Spinal cord (tissue), 10 donors: ENCODE measurements around the gene GZMB. TPM values are rescaled to one million over a fixed set of nuclear protein-coding genes. Genes with fewer than 3 reads are reported as not detected.
"Not testable (repeated sequence)": the region's sequence is repeated elsewhere in the genome, so short reads cannot be mapped to it uniquely, and the experiment has no call there.

ENCODE experiments used
- DNase-seq, 6 donors: peaks; one replicate each; pipeline versions ENCODE4 v3.0.0 to v3.0.0-alpha.2; 2013 to 2015; ENCODE audit warnings: low spot score in 6 of 6, low read depth in 4 of 6
- H3K27ac ChIP-seq: one replicate; pipeline ENCODE4 v1.5.1; 2013; ENCODE audit warnings: low read depth, low read length, control low read depth
- H3K27me3 ChIP-seq: one replicate; pipeline ENCODE4 v1.6.1; 2013; ENCODE audit warnings: low read length; ENCODE audit not compliant: control insufficient read depth, insufficient read depth
- H3K36me3 ChIP-seq: one replicate; pipeline ENCODE4 v1.6.1; 2013; ENCODE audit warnings: low read length; ENCODE audit not compliant: control insufficient read depth, insufficient read depth
- H3K4me1 ChIP-seq: one replicate; pipeline ENCODE4 v1.6.1; 2013; ENCODE audit warnings: low read length; ENCODE audit not compliant: control insufficient read depth, insufficient read depth
- H3K4me3 ChIP-seq: one replicate; pipeline ENCODE4 v1.5.1; 2013; ENCODE audit warnings: low read depth, low read length, control low read depth
- H3K9me3 ChIP-seq: one replicate; pipeline ENCODE4 v1.6.1; 2013; ENCODE audit warnings: low read length; ENCODE audit not compliant: control insufficient read depth, insufficient read depth
- WGBS: methylation state at CpG from one replicate; pipeline ENCODE4 v1.1.5; 2013; ENCODE audit warnings: missing lambda C conversion rate; ENCODE audit not compliant: insufficient coverage; 5-methylcytosine and 5-hydroxymethylcytosine counted together
- polyA plus RNA-seq, 2 donors: library from polyadenylated mRNA; unstranded; fragments of 120-200 nt; gene quantifications; one replicate each; pipeline ENCODE4 v1.2.1, GENCODE V29; 2013; ENCODE audit not compliant: insufficient read length in 2 of 2
- total RNA-seq, 2 donors: library from RNA; depleted of rRNA in 1 of 2; stranded (reverse); fragments of 120-200 nt in 1 of 2; fragments of >200 nt in 1 of 2; gene quantifications; one replicate each; pipeline versions ENCODE4 v1.2.3 to v1.2.4, GENCODE V29; 2013 to 2014
- donor health status: healthy.

The GZMB gene
- total and polyA plus RNA-seq, 4 donors = 0.17 to 0.69 (median 0.30) TPM; not detected in 1

GRCh38 chr14:24670594-24670993, 36.6 kb upstream of the GZMB start:
- WGBS = no CpG with 5 or more reads among the region's 1 CpG
- Histone ChIP-seq H3K9me3 (no peaks in the 10 kb centered on the region), H3K4me1 (no peaks in the 10 kb centered on the region), H3K27ac (no peak overlapping the region), H3K36me3 (no peaks in the 10 kb centered on the region), H3K27me3 (no peaks in the 10 kb centered on the region), H3K4me3 (no peak overlapping the region)
- no peak for DNase-seq

DNA sequence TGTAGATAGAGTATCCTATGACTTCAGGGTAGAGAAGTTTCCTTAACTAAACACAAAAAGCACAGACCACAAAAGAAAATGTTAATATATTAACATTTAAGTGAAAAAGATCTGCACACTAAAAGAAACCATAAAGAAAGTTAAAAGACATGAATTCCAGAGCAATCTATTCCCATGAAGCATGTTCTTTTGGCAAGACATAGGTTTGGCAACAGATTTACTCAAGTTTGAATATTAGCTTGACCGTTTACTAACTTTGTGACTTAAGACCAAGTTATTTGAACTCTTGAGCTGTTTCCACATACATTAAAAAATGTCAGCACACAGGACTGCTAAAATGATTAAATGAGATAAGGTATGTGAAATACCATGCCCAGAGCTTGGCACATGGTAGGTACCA, 35.7 kb upstream of the GZMB start:
- H3K36me3 ChIP-seq = no peaks in the 10 kb centered on the region
- 100% methylated on average over 1 of the region's 1 CpG for WGBS
- H3K4me1 ChIP-seq = no peaks in the 10 kb centered on the region
- no peak for DNase-seq
- H3K27ac ChIP-seq = no peak overlapping the region
- no peak overlapping the region for H3K4me3 ChIP-seq
- no peaks in the 10 kb centered on the region for H3K9me3 ChIP-seq
- no peaks in the 10 kb centered on the region for H3K27me3 ChIP-seq

- Histone ChIP-seq H3K4me1 (no peaks in the 10 kb centered on the region), H3K27ac (no peak overlapping the region), H3K9me3 (no peaks in the 10 kb centered on the region), H3K27me3 (no peaks in the 10 kb centered on the region), H3K4me3 (no peak overlapping the region), H3K36me3 (no peaks in the 10 kb centered on the region)
- 83% methylated on average over 1 of the region's 4 CpGs for WGBS
- no peak for DNase-seq
Observed at GRCh38 chr14:24665440-24665991, 31.5 kb upstream of the GZMB start.

- WGBS = 100% methylated on average over 3 of the region's 4 CpGs
Observed at GRCh38 chr14:24664366-24664765, 30.4 kb upstream of the GZMB start.

DNA sequence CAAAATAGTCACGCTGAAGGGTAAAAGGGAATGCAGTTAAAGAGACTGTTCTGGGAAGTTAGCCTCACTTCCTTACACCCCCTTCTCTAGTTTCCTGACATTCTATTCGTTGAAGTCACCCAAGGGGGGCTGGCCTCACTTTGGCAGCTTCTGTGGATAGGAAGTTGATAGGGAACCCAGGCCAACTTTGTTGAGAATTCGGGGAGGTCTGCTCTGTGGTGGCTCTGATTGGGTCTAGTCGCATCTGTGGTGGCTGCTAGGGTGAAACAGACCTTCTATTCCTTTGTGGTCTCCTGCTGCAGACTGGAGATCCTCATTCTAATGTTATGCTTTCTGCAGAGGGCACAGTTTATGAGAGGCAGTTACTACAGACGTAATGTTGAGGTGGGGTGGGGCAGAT, 28.8 kb upstream of the GZMB start:
- WGBS = 75% methylated on average over 3 of the region's 5 CpGs

More at GRCh38 chr14:24664366-24664765, 30.4 kb upstream of the GZMB start:
- no peaks in the 10 kb centered on the region for H3K9me3 ChIP-seq
- H3K4me1 ChIP-seq = no peaks in the 10 kb centered on the region
- no peak overlapping the region for H3K27ac ChIP-seq
- no peaks in the 10 kb centered on the region for H3K27me3 ChIP-seq
- no peaks in the 10 kb centered on the region for H3K36me3 ChIP-seq
- DNase-seq = no peak
- H3K4me3 ChIP-seq = no peak overlapping the region

GRCh38 chr14:24659916-24660570, 26.1 kb upstream of the GZMB start:
- Histone ChIP-seq H3K4me3 (no peak overlapping the region), H3K9me3 (no peaks in the 10 kb centered on the region), H3K27me3 (no peaks in the 10 kb centered on the region), H3K4me1 (no peaks in the 10 kb centered on the region), H3K36me3 (no peaks in the 10 kb centered on the region), H3K27ac (no peak overlapping the region)
- 82% methylated on average over 2 of the region's 9 CpGs for WGBS
- peak in 1 of 6 donors; percentile 24 for DNase-seq

More for the DNA sequence above, 28.8 kb upstream of the GZMB start:
- no peaks in the 10 kb centered on the region for H3K9me3 ChIP-seq
- no peaks in the 10 kb centered on the region for H3K27me3 ChIP-seq
- H3K4me1 ChIP-seq = no peaks in the 10 kb centered on the region
- H3K4me3 ChIP-seq = no peak overlapping the region
- no peak for DNase-seq
- H3K36me3 ChIP-seq = no peaks in the 10 kb centered on the region
- no peak overlapping the region for H3K27ac ChIP-seq

DNA sequence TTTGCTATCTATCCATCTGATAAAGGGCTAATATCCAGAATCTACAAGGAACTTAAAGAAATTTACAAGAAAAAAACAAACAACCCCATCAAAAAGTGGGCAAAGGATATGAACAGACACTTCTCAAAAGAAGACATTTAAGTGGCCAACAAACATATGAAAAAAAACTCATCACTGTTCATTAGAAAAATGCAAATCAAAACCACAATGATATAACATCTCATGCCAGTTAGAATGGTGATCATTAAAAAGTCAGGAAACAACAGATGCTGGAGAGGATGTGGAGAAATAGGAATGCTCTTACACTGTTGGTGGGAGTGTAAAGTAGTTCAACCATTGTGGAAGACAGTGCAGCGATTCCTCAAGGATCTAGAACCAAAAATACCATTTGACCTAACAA, 14.4 kb upstream of the GZMB start:
- not testable (repeated sequence) for H3K27me3 ChIP-seq, H3K4me3 ChIP-seq
- no CpG with 5 or more reads among the region's 1 CpG for WGBS

GRCh38 chr14:24639905-24640304, 5.9 kb upstream of the GZMB start:
- 88% methylated on average over 1 of the region's 3 CpGs for WGBS
- Histone ChIP-seq H3K27ac (no peak overlapping the region), H3K9me3 (no peaks in the 10 kb centered on the region), H3K4me3 (no peak overlapping the region), H3K4me1 (no peaks in the 10 kb centered on the region), H3K36me3 (no peaks in the 10 kb centered on the region), H3K27me3 (no peaks in the 10 kb centered on the region)
- DNase-seq = no peak

More for the DNA sequence above, 14.4 kb upstream of the GZMB start:
- H3K9me3 ChIP-seq, H3K4me1 ChIP-seq, DNase-seq, H3K27ac ChIP-seq, H3K36me3 ChIP-seq: not testable (repeated sequence)

- no peaks in the 10 kb centered on the region for H3K9me3 ChIP-seq
- no peak overlapping the region for H3K4me3 ChIP-seq
- H3K27ac ChIP-seq = no peak overlapping the region
- no peaks in the 10 kb centered on the region for H3K4me1 ChIP-seq
- DNase-seq = no peak
- WGBS = 95% methylated on average over 3 of the region's 3 CpGs
- H3K27me3 ChIP-seq = no peaks in the 10 kb centered on the region
- H3K36me3 ChIP-seq = no peaks in the 10 kb centered on the region
Observed at GRCh38 chr14:24639270-24639669, 5.3 kb upstream of the GZMB start.

DNA sequence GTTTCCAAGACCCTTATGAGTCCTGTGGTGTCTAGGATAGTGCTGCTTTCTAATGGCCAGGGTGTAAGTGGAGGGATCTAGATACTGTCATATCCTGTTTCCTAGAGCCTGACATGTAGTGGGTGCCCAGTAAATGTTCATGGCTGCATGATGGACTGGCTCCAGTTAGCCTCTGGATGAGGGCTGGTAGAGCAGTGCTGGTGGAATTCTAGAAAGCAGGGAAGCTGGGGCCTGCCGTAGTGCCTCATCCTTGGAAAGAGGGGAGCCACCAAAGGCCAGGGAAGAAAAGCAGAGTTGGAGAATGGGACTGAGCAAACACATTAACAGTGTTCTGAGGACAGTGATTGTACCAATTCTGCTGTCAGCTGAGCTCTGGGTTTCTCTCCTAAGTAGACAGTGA, 637 bp downstream of the GZMB start:
- no peaks in the 10 kb centered on the region for H3K9me3 ChIP-seq
- no peak overlapping the region for H3K4me3 ChIP-seq

More for the DNA sequence above, 637 bp downstream of the GZMB start:
- Histone ChIP-seq H3K4me1 (no peaks in the 10 kb centered on the region), H3K27ac (no peak overlapping the region), H3K36me3 (no peaks in the 10 kb centered on the region), H3K27me3 (peaks cover 2% of the 10 kb centered on the region)
- no peak for DNase-seq
- WGBS = 63% methylated on average over 1 of the region's 1 CpG
